Trophoblast cell (in vitro differentiated cells and primary cell): ENCODE measurements around the gene TSKS.

Experiments used
- DNase-seq, 2 donors: peaks; one replicate each; pipeline ENCODE4 v3.0.0-alpha.2; 2016
- H2AFZ ChIP-seq: 2 replicates; pipeline ENCODE4 v1.6.1; 2013; ENCODE audit warnings: low read length, moderate library complexity, mild to moderate bottlenecking; ENCODE audit not compliant: insufficient read depth, poor library complexity
- H2AK5ac ChIP-seq: 2 replicates; pipeline ENCODE4 v1.6.1; 2013; ENCODE audit warnings: mild to moderate bottlenecking, low read length
- H2BK120ac ChIP-seq: 2 replicates; pipeline ENCODE4 v1.6.1; 2013; ENCODE audit warnings: low read length, mild to moderate bottlenecking, moderate library complexity; ENCODE audit not compliant: insufficient read depth, poor library complexity
- H2BK12ac ChIP-seq: 2 replicates; pipeline ENCODE4 v1.6.1; 2013; ENCODE audit warnings: mild to moderate bottlenecking, low read length, moderate library complexity
- H2BK5ac ChIP-seq: 2 replicates; pipeline ENCODE4 v1.6.1; 2013; ENCODE audit warnings: low read length, low read depth, moderate library complexity, mild to moderate bottlenecking; ENCODE audit not compliant: poor library complexity
- H3K14ac ChIP-seq: 2 replicates; pipeline ENCODE4 v1.6.1; 2013; ENCODE audit warnings: mild to moderate bottlenecking, low read length
- H3K18ac ChIP-seq: 2 replicates; pipeline ENCODE4 v1.6.1; 2013; ENCODE audit warnings: mild to moderate bottlenecking, low read length
- H3K23ac ChIP-seq: 2 replicates; pipeline ENCODE4 v1.6.1; 2013; ENCODE audit warnings: low read length
- H3K27ac ChIP-seq: 2 replicates; pipeline ENCODE4 v1.5.1; 2013; ENCODE audit warnings: low read depth, mild to moderate bottlenecking, inconsistent platforms, low read length, moderate library complexity
- H3K27me3 ChIP-seq: 2 replicates; pipeline ENCODE4 v1.6.1; 2013; ENCODE audit warnings: inconsistent platforms, mild to moderate bottlenecking, low read length, moderate library complexity; ENCODE audit not compliant: insufficient read depth
- H3K36me3 ChIP-seq, 2 experiments: 1 replicate in 1 of 2; 2 replicates in 1 of 2; pipeline ENCODE4 v1.6.1; 2013; ENCODE audit warnings: low read length in 2 of 2, mild to moderate bottlenecking in 2 of 2, moderate library complexity in 1 of 2; ENCODE audit not compliant: insufficient read depth in 2 of 2, control insufficient read depth in 1 of 2
- H3K4ac ChIP-seq: 2 replicates; pipeline ENCODE4 v1.6.1; 2013; ENCODE audit warnings: low read depth, mild to moderate bottlenecking, low read length, moderate library complexity
- H3K4me1 ChIP-seq, 2 experiments: 1 replicate in 1 of 2; 2 replicates in 1 of 2; pipeline ENCODE4 v1.6.1; 2013; ENCODE audit warnings: low read length in 2 of 2, mild to moderate bottlenecking in 2 of 2, moderate library complexity in 1 of 2; ENCODE audit not compliant: insufficient read depth in 2 of 2, control insufficient read depth in 1 of 2
- H3K4me2 ChIP-seq: 2 replicates; pipeline ENCODE4 v1.6.1; 2013; ENCODE audit warnings: inconsistent platforms, mild to moderate bottlenecking, low read length, moderate library complexity
- H3K4me3 ChIP-seq: 2 replicates; pipeline ENCODE4 v1.5.1; 2013; ENCODE audit warnings: mild to moderate bottlenecking, low read depth, low read length, inconsistent platforms
- H3K79me1 ChIP-seq: one replicate; pipeline ENCODE4 v1.6.1; 2013; ENCODE audit warnings: low read length
- H3K79me2 ChIP-seq: 2 replicates; pipeline ENCODE4 v1.6.1; 2013; ENCODE audit warnings: low read length, mild to moderate bottlenecking; ENCODE audit not compliant: control insufficient read depth, insufficient read depth, poor library complexity
- H3K9ac ChIP-seq: 2 replicates; pipeline ENCODE4 v1.6.1; 2013; ENCODE audit warnings: mild to moderate bottlenecking, low read length
- H3K9me3 ChIP-seq: 2 replicates; pipeline ENCODE4 v1.6.1; 2013; ENCODE audit warnings: low read depth, mild to moderate bottlenecking, control low read depth, inconsistent platforms, low read length; ENCODE audit not compliant: insufficient read depth
- H4K12ac ChIP-seq: 2 replicates; pipeline ENCODE4 v1.6.1; 2013; ENCODE audit warnings: low read depth, mild to moderate bottlenecking, low read length, moderate library complexity
- H4K8ac ChIP-seq: 2 replicates; pipeline ENCODE4 v1.6.1; 2013; ENCODE audit warnings: low read depth, mild to moderate bottlenecking, low read length, moderate library complexity
- H4K91ac ChIP-seq: one replicate; pipeline ENCODE4 v1.6.1; 2013; ENCODE audit warnings: low read depth, mild to moderate bottlenecking, low read length, moderate library complexity
- WGBS: extraction: QIAGEN DNeasy Blood & Tissue Kit; methylation state at CpG from one replicate; pipeline ENCODE4 v1.1.7; 2013; ENCODE audit warnings: missing lambda C conversion rate; ENCODE audit not compliant: insufficient read length, insufficient coverage; ENCODE audit errors: extremely low coverage; 5-methylcytosine and 5-hydroxymethylcytosine counted together

The TSKS gene

DNA sequence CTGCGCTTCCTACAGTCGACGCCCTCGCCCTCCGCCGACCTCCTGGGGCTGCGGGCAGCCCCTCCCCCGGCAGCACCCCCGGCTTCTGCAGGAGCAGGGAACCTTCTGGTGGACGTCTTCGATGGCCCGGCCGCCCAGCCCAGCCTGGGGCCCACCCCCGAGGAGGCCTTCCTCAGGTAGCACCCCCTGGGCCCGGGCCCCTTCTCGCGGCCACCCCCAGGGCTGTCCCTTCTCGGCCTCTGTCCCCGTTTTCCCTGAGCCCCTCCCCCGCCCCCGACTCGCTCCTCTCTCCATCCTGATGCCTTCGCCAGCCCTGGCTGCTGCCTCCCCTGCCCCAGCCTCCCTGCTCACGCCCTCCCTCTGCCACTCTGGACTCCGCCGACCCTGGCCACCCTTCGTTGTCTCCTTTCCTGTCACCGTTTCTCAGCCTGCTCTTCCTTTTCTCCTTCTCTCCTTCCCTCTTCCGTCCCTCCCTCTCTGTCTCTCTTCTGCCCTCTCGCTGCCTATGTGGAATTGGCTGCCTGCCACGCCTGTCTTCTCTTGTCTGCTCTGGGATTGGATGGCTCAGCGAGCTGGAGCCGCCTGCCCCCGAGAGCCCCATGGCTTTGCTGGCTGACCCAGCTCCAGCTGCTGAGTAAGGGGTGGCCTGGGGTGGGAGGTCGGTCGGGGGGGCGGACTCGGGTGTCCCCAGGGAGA is 39.0 kb upstream of the TSKS start:
- Histone ChIP-seq H3K36me3 (peaks cover 79 to 84% of the 10 kb centered on the region in 2 experiments), H3K23ac (no peak overlapping the region), H2BK5ac (no peak overlapping the region), H3K4ac (no peak overlapping the region), H3K9me3 (no peaks in the 10 kb centered on the region), H3K9ac (no peak overlapping the region), H3K27ac (no peak overlapping the region), H3K4me2 (no peak overlapping the region), H4K12ac (no peak overlapping the region), H2BK120ac (no peak overlapping the region), H3K27me3 (no peaks in the 10 kb centered on the region), H2AK5ac (no peak overlapping the region), H4K91ac (no peak overlapping the region), H3K4me1 (no peaks in the 10 kb centered on the region), H2BK12ac (no peak overlapping the region), H3K79me2 (no peaks in the 10 kb centered on the region), H3K18ac (no peak overlapping the region), H2AFZ (no peak overlapping the region), H3K14ac (no peak overlapping the region), H3K79me1 (no peaks in the 10 kb centered on the region), H3K4me3 (no peak overlapping the region), H4K8ac (no peak overlapping the region)
- no peak for DNase-seq
- no CpG with 5 or more reads among the region's 38 CpGs for WGBS

DNA sequence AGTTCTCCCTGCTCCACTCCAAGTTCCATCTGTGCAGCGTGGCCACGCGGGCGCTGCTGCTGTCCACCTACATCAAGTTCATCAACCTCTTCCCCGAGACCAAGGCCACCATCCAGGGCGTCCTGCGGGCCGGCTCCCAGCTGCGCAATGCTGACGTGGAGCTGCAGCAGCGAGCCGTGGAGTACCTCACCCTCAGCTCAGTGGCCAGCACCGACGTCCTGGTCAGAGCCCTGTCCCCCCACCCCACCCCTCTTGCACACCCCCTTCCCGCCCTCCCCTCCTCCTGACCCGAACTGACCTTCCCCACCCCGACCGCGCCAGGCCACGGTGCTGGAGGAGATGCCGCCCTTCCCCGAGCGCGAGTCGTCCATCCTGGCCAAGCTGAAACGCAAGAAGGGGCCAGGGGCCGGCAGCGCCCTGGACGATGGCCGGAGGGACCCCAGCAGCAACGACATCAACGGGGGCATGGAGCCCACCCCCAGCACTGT is 38.3 kb upstream of the TSKS start:
- Histone ChIP-seq H2BK12ac (no peak overlapping the region), H3K23ac (no peak overlapping the region), H3K4me1 (no peaks in the 10 kb centered on the region), H3K79me2 (no peaks in the 10 kb centered on the region), H4K12ac (no peak overlapping the region), H3K27ac (no peak overlapping the region), H2AFZ (no peak overlapping the region), H2BK120ac (no peak overlapping the region), H2AK5ac (no peak overlapping the region), H2BK5ac (no peak overlapping the region), H3K36me3 (peaks cover 82 to 85% of the 10 kb centered on the region in 2 experiments), H3K27me3 (no peaks in the 10 kb centered on the region), H3K4ac (no peak overlapping the region), H3K9me3 (peaks cover under 1% of the 10 kb centered on the region), H3K9ac (no peak overlapping the region), H4K8ac (no peak overlapping the region), H3K79me1 (no peaks in the 10 kb centered on the region), H3K4me2 (no peak overlapping the region), H3K18ac (no peak overlapping the region), H3K4me3 (no peak overlapping the region), H4K91ac (no peak overlapping the region), H3K14ac (no peak overlapping the region)
- no CpG with 5 or more reads among the region's 32 CpGs for WGBS
- DNase-seq, result no peak

DNA sequence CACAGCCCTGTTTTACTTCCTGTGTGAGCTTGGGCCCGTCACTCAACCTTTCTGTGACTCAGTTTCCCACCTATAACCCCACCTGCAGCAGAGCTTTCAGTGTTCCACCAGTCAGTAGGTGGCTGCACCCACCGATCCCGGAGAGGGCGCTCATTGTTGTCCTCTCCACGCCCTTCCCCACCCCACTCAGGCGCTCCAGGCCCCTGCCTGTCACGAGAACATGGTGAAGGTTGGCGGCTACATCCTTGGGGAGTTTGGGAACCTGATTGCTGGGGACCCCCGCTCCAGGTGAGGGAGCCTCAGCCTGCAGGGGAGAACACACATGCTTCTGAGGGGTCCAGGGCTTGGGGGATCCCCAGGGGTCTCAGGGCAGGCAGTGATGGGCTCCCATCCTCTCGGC is 37.7 kb upstream of the TSKS start:
- no peak overlapping the region for H3K9ac ChIP-seq
- no CpG with 5 or more reads among the region's 10 CpGs for WGBS

DNA sequence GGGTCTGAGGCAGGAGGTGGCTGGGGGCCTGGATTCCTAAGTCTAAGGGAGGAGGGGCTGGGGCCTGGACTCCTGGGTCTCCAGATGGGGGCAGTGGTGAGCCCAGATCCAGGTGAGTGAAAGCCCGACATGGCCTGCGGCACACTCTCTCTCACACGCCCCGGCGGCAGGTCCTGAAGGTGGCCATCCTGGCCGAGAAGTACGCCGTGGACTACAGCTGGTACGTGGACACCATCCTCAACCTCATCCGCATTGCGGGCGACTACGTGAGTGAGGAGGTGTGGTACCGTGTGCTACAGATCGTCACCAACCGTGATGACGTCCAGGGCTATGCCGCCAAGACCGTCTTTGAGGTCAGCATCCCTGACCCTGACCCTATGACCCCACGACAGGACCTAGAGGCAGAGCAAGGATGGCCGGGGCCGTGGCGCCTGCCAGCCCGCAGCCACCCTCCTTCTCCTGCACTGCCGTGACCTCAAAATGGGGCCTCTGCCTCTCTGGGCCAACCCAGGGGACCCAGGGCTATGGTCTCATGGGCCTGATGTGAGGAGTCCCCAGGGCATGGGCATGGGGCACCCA is 36.8 kb upstream of the TSKS start:
- WGBS, result no CpG with 5 or more reads among the region's 25 CpGs
- no peak overlapping the region for H3K9ac ChIP-seq
- H3K4me1 ChIP-seq, result no peaks in the 10 kb centered on the region

More for the DNA sequence above, 37.7 kb upstream of the TSKS start:
- Histone ChIP-seq H2BK12ac (no peak overlapping the region), H3K14ac (no peak overlapping the region), H3K79me2 (no peaks in the 10 kb centered on the region), H3K4me2 (no peak overlapping the region), H3K4ac (no peak overlapping the region), H3K36me3 (peaks cover 85 to 87% of the 10 kb centered on the region in 2 experiments), H3K27ac (no peak overlapping the region), H4K12ac (no peak overlapping the region), H2BK5ac (no peak overlapping the region), H3K23ac (no peak overlapping the region), H3K9me3 (peaks cover 3% of the 10 kb centered on the region), H4K91ac (no peak overlapping the region), H3K27me3 (no peaks in the 10 kb centered on the region), H4K8ac (no peak overlapping the region), H2BK120ac (no peak overlapping the region), H3K4me3 (no peak overlapping the region), H3K18ac (no peak overlapping the region), H3K79me1 (no peaks in the 10 kb centered on the region), H2AFZ (no peak overlapping the region), H2AK5ac (no peak overlapping the region), H3K4me1 (no peaks in the 10 kb centered on the region)
- no peak for DNase-seq

More for the DNA sequence above, 36.8 kb upstream of the TSKS start:
- peaks cover 3% of the 10 kb centered on the region for H3K9me3 ChIP-seq
- no peak overlapping the region for H3K18ac ChIP-seq
- H2BK5ac ChIP-seq, result no peak overlapping the region
- no peak overlapping the region for H3K14ac ChIP-seq
- no peak overlapping the region for H3K27ac ChIP-seq
- H4K91ac ChIP-seq, result no peak overlapping the region
- H2AFZ ChIP-seq, result no peak overlapping the region
- H3K4me2 ChIP-seq, result no peak overlapping the region
- no peak overlapping the region for H3K4ac ChIP-seq
- peaks cover 85 to 88% of the 10 kb centered on the region in 2 experiments for H3K36me3 ChIP-seq
- no peak overlapping the region for H2AK5ac ChIP-seq
- no peaks in the 10 kb centered on the region for H3K79me1 ChIP-seq
- H2BK120ac ChIP-seq, result no peak overlapping the region
- no peak overlapping the region for H3K4me3 ChIP-seq
- H3K27me3 ChIP-seq, result no peaks in the 10 kb centered on the region
- no peak overlapping the region for H4K12ac ChIP-seq
- no peak overlapping the region for H2BK12ac ChIP-seq
- H3K79me2 ChIP-seq, result no peaks in the 10 kb centered on the region
- no peak for DNase-seq
- no peak overlapping the region for H3K23ac ChIP-seq
- H4K8ac ChIP-seq, result no peak overlapping the region
